ENCODE results near the gene SEPTIN2.

- TF ChIP-seq HDGF (IDR thresholded peaks at IDR 0.05; ENCODE audit: borderline replicate concordance): no peak
- TF ChIP-seq FOXA1 (IDR thresholded peaks at IDR 0.05): no peak
- TF ChIP-seq FOXM1 (IDR thresholded peaks at IDR 0.05; ENCODE audit: borderline replicate concordance): no peak
- no peak for TF ChIP-seq NFRKB (IDR thresholded peaks at IDR 0.05)
- no peak for TF ChIP-seq BHLHE40 (IDR thresholded peaks at IDR 0.05; ENCODE audit: borderline replicate concordance)
- TF ChIP-seq SUZ12 (IDR thresholded peaks at IDR 0.05): no peak
- TF ChIP-seq PKNOX1 (IDR thresholded peaks at IDR 0.05): no peak
- TF ChIP-seq ARNT (IDR thresholded peaks at IDR 0.05): no peak
- TF ChIP-seq CTBP1 (IDR thresholded peaks at IDR 0.05; ENCODE audit: borderline replicate concordance): no peak
- no peak for TF ChIP-seq ZNF384 (IDR thresholded peaks at IDR 0.05)
Measured at GRCh38 chr2:241364781-241365180, 49.1 kb downstream of the SEPTIN2 start.

Data from HEK293T (cell line).